A549 (cell line): ENCODE results near the gene WNK4.

ENCODE experiments used
- CBX2 ChIP-seq: fragments of 200-600 bp; sonication (generic); IDR thresholded peaks from 2 replicates; pipeline ENCODE4 v1.6.1; 2016; ENCODE audit warnings: low read depth, mild to moderate bottlenecking, borderline replicate concordance
- PHF8 ChIP-seq: fragments of 200-600 bp; sonication (generic); IDR thresholded peaks from 2 replicates; pipeline ENCODE4 v1.6.1; 2016; ENCODE audit warnings: low read depth, mild to moderate bottlenecking, antibody characterized with exemption, moderate library complexity, borderline replicate concordance
- TF ChIP-seq, protein P1 (sequence below): fragments of >200 bp; sonication (Bioruptor Twin); formaldehyde crosslinking; IDR thresholded peaks from 3 replicates; pipeline ENCODE4 v1.5.1; 2016

GRCh38 chr17:42761638-42762037 lies 18.8 kb upstream of the WNK4 start:
- TF ChIP-seq, protein P1, sequence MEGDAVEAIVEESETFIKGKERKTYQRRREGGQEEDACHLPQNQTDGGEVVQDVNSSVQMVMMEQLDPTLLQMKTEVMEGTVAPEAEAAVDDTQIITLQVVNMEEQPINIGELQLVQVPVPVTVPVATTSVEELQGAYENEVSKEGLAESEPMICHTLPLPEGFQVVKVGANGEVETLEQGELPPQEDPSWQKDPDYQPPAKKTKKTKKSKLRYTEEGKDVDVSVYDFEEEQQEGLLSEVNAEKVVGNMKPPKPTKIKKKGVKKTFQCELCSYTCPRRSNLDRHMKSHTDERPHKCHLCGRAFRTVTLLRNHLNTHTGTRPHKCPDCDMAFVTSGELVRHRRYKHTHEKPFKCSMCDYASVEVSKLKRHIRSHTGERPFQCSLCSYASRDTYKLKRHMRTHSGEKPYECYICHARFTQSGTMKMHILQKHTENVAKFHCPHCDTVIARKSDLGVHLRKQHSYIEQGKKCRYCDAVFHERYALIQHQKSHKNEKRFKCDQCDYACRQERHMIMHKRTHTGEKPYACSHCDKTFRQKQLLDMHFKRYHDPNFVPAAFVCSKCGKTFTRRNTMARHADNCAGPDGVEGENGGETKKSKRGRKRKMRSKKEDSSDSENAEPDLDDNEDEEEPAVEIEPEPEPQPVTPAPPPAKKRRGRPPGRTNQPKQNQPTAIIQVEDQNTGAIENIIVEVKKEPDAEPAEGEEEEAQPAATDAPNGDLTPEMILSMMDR, result no peak
- TF ChIP-seq CBX2 (no peak), PHF8 (no peak)
